H9 (cell line): ENCODE measurements around the gene BMPR1A. TPM values are rescaled to one million over a fixed set of nuclear protein-coding genes. Genes with fewer than 3 reads are reported as not detected.

Source experiments
- DNase-seq: peaks from one replicate; pipeline ENCODE4 v3.0.0-alpha.2; 2017
- H2AFZ ChIP-seq: one replicate; pipeline ENCODE4 v1.6.1; 2013; ENCODE audit warnings: mild to moderate bottlenecking, low read length, control low read depth, moderate library complexity
- H2AK5ac ChIP-seq: 2 replicates; pipeline ENCODE4 v1.6.1; 2013; ENCODE audit warnings: low read length, control low read depth, mixed read lengths; ENCODE audit not compliant: insufficient read length
- H2BK120ac ChIP-seq: one replicate; pipeline ENCODE4 v1.6.1; 2013; ENCODE audit warnings: low read depth, mild to moderate bottlenecking, low read length, control low read depth, inconsistent platforms; ENCODE audit not compliant: poor library complexity, severe bottlenecking
- H2BK12ac ChIP-seq: 2 replicates; pipeline ENCODE4 v1.6.1; 2013; ENCODE audit warnings: low read length, control low read depth, mixed read lengths, low read depth; ENCODE audit not compliant: insufficient read length
- H2BK15ac ChIP-seq: 2 replicates; pipeline ENCODE4 v1.6.1; 2013; ENCODE audit warnings: low read depth, low read length, control low read depth
- H2BK20ac ChIP-seq: one replicate; pipeline ENCODE4 v1.6.1; 2013; ENCODE audit warnings: low read depth, mild to moderate bottlenecking, low read length, control low read depth, inconsistent platforms; ENCODE audit not compliant: poor library complexity, severe bottlenecking
- H2BK5ac ChIP-seq: 2 replicates; pipeline ENCODE4 v1.6.1; 2013; ENCODE audit warnings: low read length, control low read depth, mixed read lengths; ENCODE audit not compliant: insufficient read length
- H3K14ac ChIP-seq: 2 replicates; pipeline ENCODE4 v1.6.1; 2013; ENCODE audit warnings: low read length, control low read depth; ENCODE audit not compliant: insufficient read depth
- H3K18ac ChIP-seq: 2 replicates; pipeline ENCODE4 v1.6.1; 2013; ENCODE audit warnings: low read depth, mild to moderate bottlenecking, mixed read lengths, low read length, control low read depth; ENCODE audit not compliant: insufficient read length
- H3K23ac ChIP-seq: 2 replicates; pipeline ENCODE4 v1.6.1; 2013; ENCODE audit warnings: low read length, control low read depth, mixed read lengths, low read depth; ENCODE audit not compliant: insufficient read length
- H3K23me2 ChIP-seq: 2 replicates; pipeline ENCODE4 v1.6.1; 2013; ENCODE audit warnings: low read depth, mild to moderate bottlenecking, mixed read lengths, low read length, control low read depth; ENCODE audit not compliant: insufficient read length, poor library complexity, severe bottlenecking
- H3K27ac ChIP-seq: 2 replicates; pipeline ENCODE4 v1.5.1; 2013; ENCODE audit warnings: low read length, control low read depth, mixed read lengths, low read depth; ENCODE audit not compliant: insufficient read length
- H3K27me3 ChIP-seq: 2 replicates; pipeline ENCODE4 v1.6.1; 2013; ENCODE audit warnings: low read length, control low read depth, inconsistent platforms; ENCODE audit not compliant: insufficient read depth
- H3K4ac ChIP-seq: 2 replicates; pipeline ENCODE4 v1.6.1; 2013; ENCODE audit warnings: low read depth, mild to moderate bottlenecking, control low read depth, inconsistent platforms, low read length, moderate library complexity
- H3K4me1 ChIP-seq: 2 replicates; pipeline ENCODE4 v1.6.1; 2013; ENCODE audit warnings: low read length, control low read depth, inconsistent platforms; ENCODE audit not compliant: insufficient read depth
- H3K4me2 ChIP-seq: 2 replicates; pipeline ENCODE4 v1.6.1; 2013; ENCODE audit warnings: low read length, control low read depth, mixed read lengths; ENCODE audit not compliant: insufficient read length, insufficient read depth
- H3K56ac ChIP-seq: 2 replicates; pipeline ENCODE4 v1.6.1; 2013; ENCODE audit warnings: low read depth, mild to moderate bottlenecking, mixed read lengths, low read length, control low read depth; ENCODE audit not compliant: insufficient read length
- H3K79me1 ChIP-seq: 2 replicates; pipeline ENCODE4 v1.6.1; 2013; ENCODE audit warnings: low read depth, mild to moderate bottlenecking, moderate library complexity, low read length, control low read depth, inconsistent platforms; ENCODE audit not compliant: insufficient read depth, poor library complexity, severe bottlenecking
- H3K79me2 ChIP-seq: 2 replicates; pipeline ENCODE4 v1.6.1; 2013; ENCODE audit warnings: low read length, control low read depth, inconsistent platforms; ENCODE audit not compliant: insufficient read depth
- H3K9ac ChIP-seq: 2 replicates; pipeline ENCODE4 v1.6.1; 2013; ENCODE audit warnings: low read length, control low read depth, mixed read lengths; ENCODE audit not compliant: insufficient read length; ENCODE audit errors: extremely low read depth
- H3K9me3 ChIP-seq: one replicate; pipeline ENCODE4 v1.6.1; 2013; ENCODE audit warnings: low read depth, low read length, inconsistent platforms; ENCODE audit not compliant: control insufficient read depth
- H3T11ph ChIP-seq: one replicate; pipeline ENCODE4 v1.6.1; 2013; ENCODE audit warnings: mild to moderate bottlenecking, low read length, control low read depth, inconsistent platforms
- H4K20me1 ChIP-seq: one replicate; pipeline ENCODE4 v1.6.1; 2013; ENCODE audit not compliant: control insufficient read depth, insufficient read length, insufficient read depth
- H4K5ac ChIP-seq: 2 replicates; pipeline ENCODE4 v1.6.1; 2013; ENCODE audit warnings: low read depth, mild to moderate bottlenecking, mixed read lengths, low read length, control low read depth; ENCODE audit not compliant: insufficient read length
- H4K8ac ChIP-seq: replicated peaks from 2 replicates; pipeline ENCODE4 v1.6.1; 2013; ENCODE audit warnings: low read length, control low read depth, mixed read lengths, low read depth; ENCODE audit not compliant: insufficient read length
- H4K91ac ChIP-seq: 2 replicates; pipeline ENCODE4 v1.6.1; 2013; ENCODE audit warnings: low read depth, mild to moderate bottlenecking, moderate library complexity, mixed read lengths, low read length, control low read depth; ENCODE audit not compliant: insufficient read length
- H3K27ac Mint-ChIP-seq, 3 experiments: 2 replicates in 2 of 3; 3 replicates in 1 of 3; pipeline ENCODE4 v1.8.0; 2020 to 2021; ENCODE audit warnings: mixed read lengths in 3 of 3, mild to moderate bottlenecking in 1 of 3, moderate library complexity in 1 of 3
- H3K27me3 Mint-ChIP-seq: 2 replicates; pipeline ENCODE4 v1.8.0; 2021; ENCODE audit warnings: low read depth, mild to moderate bottlenecking, moderate library complexity, mixed read lengths
- H3K36me3 Mint-ChIP-seq, 3 experiments: 2 replicates in 2 of 3; 3 replicates in 1 of 3; pipeline ENCODE4 v1.8.0; 2020 to 2021; ENCODE audit warnings: low read depth in 3 of 3, mixed read lengths in 3 of 3; ENCODE audit not compliant: insufficient read depth in 1 of 3
- H3K4me1 Mint-ChIP-seq, 2 experiments: 2 replicates each; pipeline ENCODE4 v1.8.0; 2020; ENCODE audit warnings: mixed read lengths in 2 of 2
- H3K4me3 Mint-ChIP-seq, 2 experiments: 2 replicates in 1 of 2; 3 replicates in 1 of 2; pipeline ENCODE4 v1.8.0; 2020 to 2021; ENCODE audit warnings: mild to moderate bottlenecking in 2 of 2, mixed read lengths in 2 of 2, moderate library complexity in 1 of 2
- H3K9me3 Mint-ChIP-seq, 2 experiments: 2 replicates in 1 of 2; 3 replicates in 1 of 2; pipeline ENCODE4 v1.8.0; 2020; ENCODE audit warnings: mild to moderate bottlenecking in 2 of 2, mixed read lengths in 2 of 2, moderate library complexity in 1 of 2
- CTCF ChIP-seq: fragments of 200-600 bp; sonication (generic); conservative IDR thresholded peaks from 3 replicates; pipeline ENCODE4 v1.8.0; 2021; ENCODE audit warnings: antibody characterized with exemption, mild to moderate bottlenecking
- WGBS: extraction: QIAGEN DNeasy Blood & Tissue Kit; methylation state at CpG from one replicate; pipeline ENCODE4 v1.1.7; 2013; ENCODE audit warnings: missing lambda C conversion rate, low lambda C conversion rate, mixed read lengths; ENCODE audit not compliant: insufficient read length; ENCODE audit errors: extremely low coverage; 5-methylcytosine and 5-hydroxymethylcytosine counted together
- total RNA-seq: library from RNA; stranded (reverse); gene quantifications from 2 replicates; pipeline ENCODE4 v1.2.1, GENCODE V29; 2021

The BMPR1A gene
- total RNA-seq, 1 experiment from 2014 or later = 138 TPM

DNA sequence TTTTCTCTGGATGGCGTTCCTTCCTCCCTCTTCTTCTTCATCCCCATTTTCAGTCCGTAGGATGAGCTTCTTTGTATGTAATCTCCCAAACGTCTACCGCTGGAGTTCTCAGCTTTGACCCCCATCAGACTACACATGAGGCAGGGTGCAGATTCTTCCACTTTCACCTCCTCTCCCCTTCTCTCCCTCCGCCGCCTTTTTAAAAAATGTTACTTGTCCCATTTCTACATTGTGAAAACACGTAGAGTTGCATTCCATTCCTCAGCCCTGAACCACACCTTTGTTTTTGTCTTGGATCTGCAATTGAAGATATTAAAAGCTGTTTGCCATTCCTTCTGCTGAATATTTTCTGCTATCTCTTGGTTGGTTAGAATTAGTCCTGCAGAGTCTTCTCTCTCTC is 218.1 kb downstream of the BMPR1A start:
- Histone ChIP-seq H3K23ac (no peak overlapping the region), H2BK5ac (no peak overlapping the region), H3T11ph (no peak overlapping the region), H2BK15ac (no peak overlapping the region), H3K56ac (no peak overlapping the region), H3K9ac (no peak overlapping the region), H3K14ac (no peak overlapping the region), H3K4me2 (no peak overlapping the region), H3K9me3 (no peaks in the 10 kb centered on the region), H3K4ac (no peak overlapping the region), H2AFZ (no peak overlapping the region), H4K91ac (no peak overlapping the region), H2BK12ac (no peak overlapping the region), H4K8ac (no peak overlapping the region), H3K79me2 (no peaks in the 10 kb centered on the region), H3K27me3 (peaks cover 10% of the 10 kb centered on the region; the same call in 1 of the 2 replicates), H2BK20ac (no peak overlapping the region), H3K4me1 (no peaks in the 10 kb centered on the region; the same call in 1 of the 2 replicates), H4K5ac (no peak overlapping the region), H2AK5ac (no peak overlapping the region), H2BK120ac (no peak overlapping the region), H4K20me1 (no peaks in the 10 kb centered on the region), H3K79me1 (no peaks in the 10 kb centered on the region), H3K18ac (no peak overlapping the region), H3K27ac (no peak overlapping the region), H3K23me2 (peaks cover 15% of the 10 kb centered on the region)
- WGBS = no CpG with 5 or more reads among the region's 7 CpGs
- no peak for DNase-seq
- no peak for TF ChIP-seq CTCF
- Mint-ChIP-seq H3K4me1 (peaks cover 21 to 35% of the 10 kb centered on the region in 2 experiments), H3K9me3 (peaks cover 0 to 4% of the 10 kb centered on the region in 2 experiments; a peak in 1 of 5 replicates), H3K36me3 (peaks cover 0 to 3% (median 0%) of the 10 kb centered on the region in 3 experiments; a peak in 1 of 7 replicates), H3K27me3 (peaks cover 32% of the 10 kb centered on the region), H3K4me3 (no peak overlapping the region), H3K27ac (no peak overlapping the region)
